Uterus (tissue), 2 donors: Measurements from ENCODE around the gene C22orf39.

Source experiments
- CTCF ChIP-seq, 4 experiments: fragments of 200-600 bp in 2 of 4; fragments of 450-650 bp in 2 of 4; sonication (generic) in 2 of 4; IDR thresholded peaks; one replicate each; pipeline ENCODE4 v1.5.1; 2016 to 2019; ENCODE audit warnings: antibody characterized with exemption in 4 of 4, mild to moderate bottlenecking in 2 of 4, moderate library complexity in 1 of 4
- POLR2A ChIP-seq, 2 donors: fragments of 450-650 bp; IDR thresholded peaks; one replicate each; pipeline ENCODE4 v1.6.1; 2016; ENCODE audit warnings: antibody characterized with exemption in 2 of 2, mild to moderate bottlenecking in 1 of 2, moderate library complexity in 1 of 2

- TF ChIP-seq CTCF (IDR thresholded peaks at IDR 0.05) (no peak), POLR2A (IDR thresholded peaks at IDR 0.05) (no peak)
Observed at GRCh38 chr22:19448076-19448607, 631 bp upstream of the C22orf39 start.
